OCI-LY7 (cell line): ENCODE measurements around the gene MPPED1.

Experiments used
- EZH2phosphoT487 ChIP-seq: fragments of 200-600 bp; sonication (generic); IDR thresholded peaks from 2 replicates; pipeline ENCODE4 v1.6.1; 2018; ENCODE audit warnings: low read depth, borderline replicate concordance, mild to moderate bottlenecking, mixed run types, antibody characterized with exemption, low read length, moderate library complexity, mixed read lengths
- TF ChIP-seq, protein P1 (sequence below): fragments of 200-600 bp; sonication (generic); conservative IDR thresholded peaks from 2 replicates; pipeline ENCODE4 v1.5.1; 2014; ENCODE audit warnings: mild to moderate bottlenecking, antibody characterized with exemption, low read length, moderate library complexity, mixed read lengths

DNA sequence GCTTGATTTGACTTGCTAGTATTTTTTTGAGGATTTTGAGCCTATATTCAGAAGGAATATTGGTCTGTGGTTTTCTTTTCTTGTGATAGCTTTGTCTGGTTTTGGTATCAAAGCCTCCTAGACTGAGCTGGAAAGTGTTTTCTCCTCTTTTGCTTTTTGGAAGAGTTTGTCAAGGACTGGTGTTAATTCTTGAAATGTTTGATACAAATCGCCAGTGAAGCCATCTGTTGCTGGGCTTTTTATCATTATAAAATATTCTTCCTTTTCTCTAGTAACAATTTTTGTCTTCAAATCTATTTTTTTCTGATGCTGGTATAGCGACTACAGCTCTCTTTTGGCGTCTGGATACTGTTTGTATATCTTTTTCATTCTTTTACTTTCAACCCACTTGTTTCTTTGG is 45.2 kb downstream of the MPPED1 start:
- no peak for TF ChIP-seq EZH2phosphoT487
- TF ChIP-seq, protein P1, sequence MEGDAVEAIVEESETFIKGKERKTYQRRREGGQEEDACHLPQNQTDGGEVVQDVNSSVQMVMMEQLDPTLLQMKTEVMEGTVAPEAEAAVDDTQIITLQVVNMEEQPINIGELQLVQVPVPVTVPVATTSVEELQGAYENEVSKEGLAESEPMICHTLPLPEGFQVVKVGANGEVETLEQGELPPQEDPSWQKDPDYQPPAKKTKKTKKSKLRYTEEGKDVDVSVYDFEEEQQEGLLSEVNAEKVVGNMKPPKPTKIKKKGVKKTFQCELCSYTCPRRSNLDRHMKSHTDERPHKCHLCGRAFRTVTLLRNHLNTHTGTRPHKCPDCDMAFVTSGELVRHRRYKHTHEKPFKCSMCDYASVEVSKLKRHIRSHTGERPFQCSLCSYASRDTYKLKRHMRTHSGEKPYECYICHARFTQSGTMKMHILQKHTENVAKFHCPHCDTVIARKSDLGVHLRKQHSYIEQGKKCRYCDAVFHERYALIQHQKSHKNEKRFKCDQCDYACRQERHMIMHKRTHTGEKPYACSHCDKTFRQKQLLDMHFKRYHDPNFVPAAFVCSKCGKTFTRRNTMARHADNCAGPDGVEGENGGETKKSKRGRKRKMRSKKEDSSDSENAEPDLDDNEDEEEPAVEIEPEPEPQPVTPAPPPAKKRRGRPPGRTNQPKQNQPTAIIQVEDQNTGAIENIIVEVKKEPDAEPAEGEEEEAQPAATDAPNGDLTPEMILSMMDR: no peak
